Measurements from ENCODE around the gene KRT2.

KRT2 gene

DNA sequence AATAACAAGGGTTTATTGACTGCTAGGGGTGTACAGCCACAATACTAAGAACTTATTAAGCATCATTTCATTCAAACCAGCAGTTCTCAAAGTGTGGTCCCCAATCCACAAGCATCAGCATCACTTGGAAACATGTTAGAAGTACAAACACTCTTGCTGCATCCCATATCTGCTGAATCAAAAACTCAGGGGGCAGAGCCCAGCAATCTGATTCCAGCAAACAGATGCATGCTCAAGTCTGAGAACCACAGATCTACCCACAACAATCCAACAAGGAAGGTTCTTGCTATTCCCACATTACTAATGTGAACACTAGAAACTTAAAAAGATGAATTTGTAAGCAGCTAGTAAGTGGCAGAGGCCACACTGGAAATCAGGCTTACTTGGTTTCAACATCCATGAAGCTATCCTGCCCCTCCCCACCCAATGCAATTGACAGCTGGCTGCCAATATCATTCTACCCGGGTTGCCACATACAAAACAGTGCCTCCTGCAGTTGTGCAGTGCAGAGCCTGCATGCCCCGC, 45.1 kb upstream of the KRT2 start:
- intact Hi-C loops (cut with DNase I; ENCODE audit: low total_unique reads) = no loop called here

DNA sequence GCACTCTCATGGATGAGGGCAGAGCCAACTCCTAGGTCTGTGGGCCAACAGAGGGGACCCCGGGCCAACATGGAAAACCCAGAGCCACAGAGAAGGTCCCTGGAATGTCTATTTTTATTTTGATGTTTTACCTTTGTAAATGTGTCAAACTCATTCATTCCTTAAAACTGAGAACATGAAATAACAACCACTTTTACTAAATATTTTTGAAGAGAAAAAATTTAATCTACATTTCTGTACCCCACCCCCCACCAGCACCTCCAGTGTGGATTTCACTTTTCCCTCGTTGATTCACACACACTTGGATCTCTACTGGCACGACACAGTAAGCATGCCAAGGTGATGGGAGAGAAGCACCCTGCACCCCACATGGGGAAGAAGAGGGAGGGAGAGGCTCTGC, 44.6 kb upstream of the KRT2 start:
- Histone ChIP-seq H3K27ac (no peak overlapping the region), H3K36me3 (no peaks in the 10 kb centered on the region), H3K9me3 (no peaks in the 10 kb centered on the region), H3K27me3 (peaks cover 0 to 62% of the 10 kb centered on the region in 2 donors), H3K4me1 (peaks cover 0 to under 1% (median 0%) of the 10 kb centered on the region in 4 donors), H3K4me3 (no peak overlapping the region)
- intact Hi-C loops (cut with DNase I; ENCODE audit: low total_unique reads) = no loop called here
- DNase-seq = no peak
- TF ChIP-seq, protein P1, sequence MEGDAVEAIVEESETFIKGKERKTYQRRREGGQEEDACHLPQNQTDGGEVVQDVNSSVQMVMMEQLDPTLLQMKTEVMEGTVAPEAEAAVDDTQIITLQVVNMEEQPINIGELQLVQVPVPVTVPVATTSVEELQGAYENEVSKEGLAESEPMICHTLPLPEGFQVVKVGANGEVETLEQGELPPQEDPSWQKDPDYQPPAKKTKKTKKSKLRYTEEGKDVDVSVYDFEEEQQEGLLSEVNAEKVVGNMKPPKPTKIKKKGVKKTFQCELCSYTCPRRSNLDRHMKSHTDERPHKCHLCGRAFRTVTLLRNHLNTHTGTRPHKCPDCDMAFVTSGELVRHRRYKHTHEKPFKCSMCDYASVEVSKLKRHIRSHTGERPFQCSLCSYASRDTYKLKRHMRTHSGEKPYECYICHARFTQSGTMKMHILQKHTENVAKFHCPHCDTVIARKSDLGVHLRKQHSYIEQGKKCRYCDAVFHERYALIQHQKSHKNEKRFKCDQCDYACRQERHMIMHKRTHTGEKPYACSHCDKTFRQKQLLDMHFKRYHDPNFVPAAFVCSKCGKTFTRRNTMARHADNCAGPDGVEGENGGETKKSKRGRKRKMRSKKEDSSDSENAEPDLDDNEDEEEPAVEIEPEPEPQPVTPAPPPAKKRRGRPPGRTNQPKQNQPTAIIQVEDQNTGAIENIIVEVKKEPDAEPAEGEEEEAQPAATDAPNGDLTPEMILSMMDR (IDR thresholded peaks at IDR 0.05) = no peak

More for the DNA sequence above, 45.1 kb upstream of the KRT2 start:
- no peak overlapping the region for H3K4me3 ChIP-seq
- no peaks in the 10 kb centered on the region for H3K36me3 ChIP-seq
- H3K4me1 ChIP-seq = no peaks in the 10 kb centered on the region
- no peak overlapping the region for H3K27ac ChIP-seq
- TF ChIP-seq, protein P1 (IDR thresholded peaks at IDR 0.05) = no peak
- no peaks in the 10 kb centered on the region for H3K9me3 ChIP-seq
- H3K27me3 ChIP-seq = peaks cover 0 to 62% of the 10 kb centered on the region in 2 donors
- no peak for DNase-seq

DNA sequence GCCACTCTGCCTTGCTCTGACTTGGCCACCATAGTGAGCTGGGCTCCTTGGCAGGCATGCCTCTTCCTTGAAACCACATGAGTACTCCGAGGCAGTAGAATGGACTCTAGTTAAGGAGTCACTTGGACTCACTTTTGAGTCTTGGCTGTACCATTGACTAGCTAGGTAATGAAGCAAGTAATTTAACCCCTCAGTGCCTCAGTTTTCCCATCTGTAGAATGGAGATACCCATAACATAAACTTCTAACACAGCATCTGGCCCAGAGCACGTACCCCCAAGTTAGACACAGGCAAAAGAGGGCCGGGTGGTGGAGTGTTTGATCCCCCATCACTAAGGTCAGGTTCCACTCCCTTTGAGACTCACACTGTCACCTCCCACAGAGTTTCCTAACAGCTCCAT, 43.0 kb upstream of the KRT2 start:
- TF ChIP-seq, protein P1 (IDR thresholded peaks at IDR 0.05) = no peak
- Histone ChIP-seq H3K9me3 (no peaks in the 10 kb centered on the region), H3K36me3 (no peaks in the 10 kb centered on the region), H3K27ac (no peak overlapping the region), H3K27me3 (peaks cover 0 to 68% of the 10 kb centered on the region in 2 donors), H3K4me1 (peaks cover 0 to 11% (median 6%) of the 10 kb centered on the region in 4 donors), H3K4me3 (no peak overlapping the region)
- intact Hi-C loops (cut with DNase I; ENCODE audit: low total_unique reads) = no loop called here
- no peak for DNase-seq

DNA sequence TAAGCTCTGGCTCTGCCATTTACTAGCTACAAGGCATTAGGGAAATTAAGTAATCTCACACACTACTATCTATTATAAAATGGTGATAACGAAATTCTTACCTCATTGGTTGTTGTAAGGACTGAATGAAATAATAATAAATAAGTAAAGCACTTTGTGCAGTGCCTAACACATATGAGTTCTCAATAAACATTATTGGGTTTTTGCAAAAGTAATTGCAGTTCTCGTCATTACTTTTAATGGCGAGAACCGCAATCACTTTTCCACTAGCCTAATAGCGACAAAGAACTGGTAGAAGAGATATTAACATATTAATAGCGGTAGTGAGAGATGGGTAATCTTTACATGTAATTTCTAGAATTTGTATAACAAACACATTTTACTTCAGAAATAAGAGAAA, 42.1 kb upstream of the KRT2 start:
- peaks cover 0 to 67% of the 10 kb centered on the region in 2 donors for H3K27me3 ChIP-seq
- TF ChIP-seq, protein P1 (IDR thresholded peaks at IDR 0.05) = no peak
- intact Hi-C loops (cut with DNase I; ENCODE audit: low total_unique reads) = no loop called here

DNA sequence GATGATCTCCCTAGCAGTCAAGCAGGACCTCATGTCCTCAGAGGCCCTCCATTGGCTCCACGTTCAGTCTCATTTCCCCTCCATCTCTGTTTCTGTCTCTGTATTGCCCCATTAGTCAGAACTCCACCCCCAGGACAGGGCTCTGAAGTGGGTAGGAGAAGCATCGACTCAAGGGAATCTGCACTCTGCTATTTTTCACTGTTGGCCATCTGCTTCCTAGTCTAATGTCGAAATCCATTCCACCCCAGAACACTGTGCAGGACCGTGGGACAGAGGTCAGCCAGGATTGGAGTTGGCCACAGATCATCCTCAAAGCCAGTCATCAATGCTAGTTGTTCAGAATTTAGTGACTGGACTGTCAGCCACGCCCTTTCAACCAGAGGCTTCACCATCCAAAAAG, 41.2 kb upstream of the KRT2 start:
- intact Hi-C loops (cut with DNase I; ENCODE audit: low total_unique reads) = no loop called here
- no peak for DNase-seq
- no peaks in the 10 kb centered on the region for H3K9me3 ChIP-seq
- peaks cover 0 to 67% of the 10 kb centered on the region in 2 donors for H3K27me3 ChIP-seq
- peaks cover 0 to 11% (median 6%) of the 10 kb centered on the region in 4 donors for H3K4me1 ChIP-seq
- no peak overlapping the region for H3K27ac ChIP-seq
- H3K4me3 ChIP-seq = no peak overlapping the region
- no peaks in the 10 kb centered on the region for H3K36me3 ChIP-seq
- TF ChIP-seq, protein P1 (IDR thresholded peaks at IDR 0.05) = no peak

More for the DNA sequence above, 42.1 kb upstream of the KRT2 start:
- H3K9me3 ChIP-seq = no peaks in the 10 kb centered on the region
- H3K4me3 ChIP-seq = no peak overlapping the region
- H3K36me3 ChIP-seq = no peaks in the 10 kb centered on the region
- no peak overlapping the region for H3K27ac ChIP-seq
- DNase-seq = no peak
- H3K4me1 ChIP-seq = peaks cover 0 to 11% (median 6%) of the 10 kb centered on the region in 4 donors

DNA sequence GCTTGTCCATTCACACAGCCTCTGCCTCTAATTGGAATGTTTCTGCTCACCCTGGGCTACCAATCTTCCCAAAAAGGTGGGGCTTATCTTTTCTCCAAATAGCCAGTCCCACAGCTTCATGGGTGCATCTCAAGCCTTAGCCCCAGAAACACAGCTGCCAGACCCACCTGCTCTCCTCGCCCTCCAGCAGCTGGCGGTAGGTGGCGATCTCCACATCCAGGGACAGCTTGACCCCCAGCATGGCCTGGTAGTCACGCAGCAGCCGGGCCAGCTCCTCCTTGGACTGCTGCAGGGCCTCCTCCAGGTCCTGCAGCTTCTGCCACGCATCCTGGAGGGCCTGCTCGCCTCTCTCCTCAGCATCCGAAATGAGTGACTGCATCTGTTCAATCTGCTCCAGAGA, 40.2 kb upstream of the KRT2 start:
- Histone ChIP-seq H3K9me3 (no peaks in the 10 kb centered on the region), H3K4me3 (no peak overlapping the region), H3K4me1 (peaks cover 0 to 11% (median 6%) of the 10 kb centered on the region in 4 donors), H3K27ac (no peak overlapping the region), H3K36me3 (no peaks in the 10 kb centered on the region), H3K27me3 (peaks cover 0 to 70% of the 10 kb centered on the region in 2 donors)
- TF ChIP-seq, protein P1 (IDR thresholded peaks at IDR 0.05) = no peak
- no peak for DNase-seq
- intact Hi-C loops (cut with DNase I; ENCODE audit: low total_unique reads) = no loop called here

All from tibial artery (tissue), 4 donors.